ENCODE data around the gene SLC1A5. TPM values are rescaled to one million over a fixed set of nuclear protein-coding genes. Genes with fewer than 3 reads are reported as not detected.
"Not testable (repeated sequence)": the region's sequence is repeated elsewhere in the genome, so short reads cannot be mapped to it uniquely, and the experiment has no call there.

Gene SLC1A5
- 75.0 and 92.7 TPM in 2 replicates for total RNA-seq

GRCh38 chr19:46788262-46788967, at the start of gene SLC1A5:
TSS of gene SLC1A5 (minus strand) at chr19:46788594. CDS start at chr19:46787965, 629 bp downstream.
- peak; percentile 85 for DNase-seq (ENCODE audit: low read depth)

- DNase-seq (ENCODE audit: low read depth): no peak
These were observed 49.8 kb upstream of the SLC1A5 start for GRCh38 chr19:46838160-46838559.

GRCh38 chr19:46834984-46835383, 46.6 kb upstream of the SLC1A5 start:
- DNase-seq (ENCODE audit: low read depth): no peak

- no peak for DNase-seq (ENCODE audit: low read depth)
These were observed 45.7 kb upstream of the SLC1A5 start for GRCh38 chr19:46834121-46834520.

GRCh38 chr19:46830864-46831263, 42.5 kb upstream of the SLC1A5 start:
- DNase-seq (ENCODE audit: low read depth): no peak

GRCh38 chr19:46828484-46828883, 40.1 kb upstream of the SLC1A5 start:
- no peak for DNase-seq (ENCODE audit: low read depth)

GRCh38 chr19:46825731-46826055, 37.3 kb upstream of the SLC1A5 start:
- no peak for DNase-seq (ENCODE audit: low read depth)

GRCh38 chr19:46824890-46825730, 36.7 kb upstream of the SLC1A5 start:
- DNase-seq (ENCODE audit: low read depth): no peak

- no peak for DNase-seq (ENCODE audit: low read depth)
These were observed 34.7 kb upstream of the SLC1A5 start for GRCh38 chr19:46823049-46823448.

GRCh38 chr19:46822410-46822787, 34.0 kb upstream of the SLC1A5 start:
- not testable (repeated sequence) for DNase-seq (ENCODE audit: low read depth)

- no peak for DNase-seq (ENCODE audit: low read depth)
These were observed 33.4 kb upstream of the SLC1A5 start for GRCh38 chr19:46821512-46822409.

GRCh38 chr19:46818812-46819211, 30.4 kb upstream of the SLC1A5 start:
- no peak for DNase-seq (ENCODE audit: low read depth)

- no peak for DNase-seq (ENCODE audit: low read depth)
These were observed 27.6 kb upstream of the SLC1A5 start for GRCh38 chr19:46815833-46816627.

- peak; percentile 79 for DNase-seq (ENCODE audit: low read depth)
These were observed 25.5 kb upstream of the SLC1A5 start for GRCh38 chr19:46813839-46814358.

GRCh38 chr19:46812977-46813838, 24.8 kb upstream of the SLC1A5 start:
- peak; percentile 64 for DNase-seq (ENCODE audit: low read depth)

- DNase-seq (ENCODE audit: low read depth): no peak
These were observed 21.3 kb upstream of the SLC1A5 start for GRCh38 chr19:46809534-46810272.

GRCh38 chr19:46806656-46807055, 18.3 kb upstream of the SLC1A5 start:
- no peak for DNase-seq (ENCODE audit: low read depth)

GRCh38 chr19:46804432-46804831, 16.0 kb upstream of the SLC1A5 start:
- DNase-seq (ENCODE audit: low read depth): not testable (repeated sequence)

- no peak for DNase-seq (ENCODE audit: low read depth)
These were observed 15.2 kb upstream of the SLC1A5 start for GRCh38 chr19:46803555-46803954.

Measured in renal cortical epithelial cell (primary cell).